SU-DHL-6 (cell line): ENCODE data around the gene KDM3B.

Source experiments
- EZH2phosphoT487 ChIP-seq: fragments of 200-600 bp; sonication (generic), shearing (Covaris generic); conservative IDR thresholded peaks from 2 replicates; pipeline ENCODE4 v1.6.1; 2018; ENCODE audit warnings: mild to moderate bottlenecking, antibody characterized with exemption, low read length, moderate library complexity, mixed read lengths
- TF ChIP-seq, protein P1 (sequence below): fragments of 200-600 bp; sonication (generic); IDR thresholded peaks from one replicate; pipeline ENCODE4 v1.5.1; 2017; ENCODE audit warnings: antibody characterized with exemption, mild to moderate bottlenecking, low read length, moderate library complexity; ENCODE audit not compliant: insufficient read depth, poor library complexity, severe bottlenecking

- TF ChIP-seq, protein P1, sequence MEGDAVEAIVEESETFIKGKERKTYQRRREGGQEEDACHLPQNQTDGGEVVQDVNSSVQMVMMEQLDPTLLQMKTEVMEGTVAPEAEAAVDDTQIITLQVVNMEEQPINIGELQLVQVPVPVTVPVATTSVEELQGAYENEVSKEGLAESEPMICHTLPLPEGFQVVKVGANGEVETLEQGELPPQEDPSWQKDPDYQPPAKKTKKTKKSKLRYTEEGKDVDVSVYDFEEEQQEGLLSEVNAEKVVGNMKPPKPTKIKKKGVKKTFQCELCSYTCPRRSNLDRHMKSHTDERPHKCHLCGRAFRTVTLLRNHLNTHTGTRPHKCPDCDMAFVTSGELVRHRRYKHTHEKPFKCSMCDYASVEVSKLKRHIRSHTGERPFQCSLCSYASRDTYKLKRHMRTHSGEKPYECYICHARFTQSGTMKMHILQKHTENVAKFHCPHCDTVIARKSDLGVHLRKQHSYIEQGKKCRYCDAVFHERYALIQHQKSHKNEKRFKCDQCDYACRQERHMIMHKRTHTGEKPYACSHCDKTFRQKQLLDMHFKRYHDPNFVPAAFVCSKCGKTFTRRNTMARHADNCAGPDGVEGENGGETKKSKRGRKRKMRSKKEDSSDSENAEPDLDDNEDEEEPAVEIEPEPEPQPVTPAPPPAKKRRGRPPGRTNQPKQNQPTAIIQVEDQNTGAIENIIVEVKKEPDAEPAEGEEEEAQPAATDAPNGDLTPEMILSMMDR, result no peak
- TF ChIP-seq EZH2phosphoT487, result no peak
These were observed 124.4 kb downstream of the KDM3B start for GRCh38 chr5:138476918-138477317.
